ENCODE measurements around the gene CDH18.

Gene CDH18

DNA sequence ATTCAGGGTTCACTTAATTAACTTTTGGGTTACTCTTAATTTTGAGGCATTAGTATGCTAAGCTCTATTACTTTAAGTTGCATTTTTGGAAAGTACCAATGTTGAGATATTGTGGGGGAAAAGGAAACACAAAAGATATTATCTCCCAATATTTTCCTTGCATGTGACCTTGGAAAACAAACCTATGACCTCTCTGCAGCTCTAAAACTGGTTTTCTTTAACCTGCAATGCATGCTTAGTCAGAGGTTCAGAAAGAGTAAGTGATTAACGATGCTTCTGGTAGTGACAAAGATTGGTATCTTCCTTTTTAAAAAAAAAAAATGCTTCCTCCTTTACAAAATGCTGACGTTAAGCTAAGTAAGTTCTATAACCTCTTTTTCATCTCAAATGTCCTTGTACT, 44.9 kb upstream of the CDH18 start:
- ATAC-seq: no peak

DNA sequence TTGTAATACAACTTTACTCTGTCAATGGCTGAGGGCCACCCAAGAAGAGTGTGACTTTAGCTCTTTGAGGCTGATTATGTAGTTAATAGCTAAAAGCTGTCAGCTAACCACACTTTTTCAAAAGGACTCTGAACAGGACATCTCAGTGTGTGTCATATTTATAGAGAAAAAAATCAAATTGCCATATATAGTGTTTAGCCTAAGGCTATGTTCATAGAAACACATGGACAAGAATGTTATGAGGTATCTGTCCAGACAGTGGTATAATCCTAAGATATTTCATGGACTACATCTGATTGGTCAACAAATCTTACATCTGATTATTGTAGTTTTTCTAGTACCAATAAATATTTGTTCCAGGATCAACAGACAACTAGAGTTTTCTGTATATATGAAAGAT, 42.1 kb upstream of the CDH18 start:
- ATAC-seq: no peak
- TF ChIP-seq, protein P1, sequence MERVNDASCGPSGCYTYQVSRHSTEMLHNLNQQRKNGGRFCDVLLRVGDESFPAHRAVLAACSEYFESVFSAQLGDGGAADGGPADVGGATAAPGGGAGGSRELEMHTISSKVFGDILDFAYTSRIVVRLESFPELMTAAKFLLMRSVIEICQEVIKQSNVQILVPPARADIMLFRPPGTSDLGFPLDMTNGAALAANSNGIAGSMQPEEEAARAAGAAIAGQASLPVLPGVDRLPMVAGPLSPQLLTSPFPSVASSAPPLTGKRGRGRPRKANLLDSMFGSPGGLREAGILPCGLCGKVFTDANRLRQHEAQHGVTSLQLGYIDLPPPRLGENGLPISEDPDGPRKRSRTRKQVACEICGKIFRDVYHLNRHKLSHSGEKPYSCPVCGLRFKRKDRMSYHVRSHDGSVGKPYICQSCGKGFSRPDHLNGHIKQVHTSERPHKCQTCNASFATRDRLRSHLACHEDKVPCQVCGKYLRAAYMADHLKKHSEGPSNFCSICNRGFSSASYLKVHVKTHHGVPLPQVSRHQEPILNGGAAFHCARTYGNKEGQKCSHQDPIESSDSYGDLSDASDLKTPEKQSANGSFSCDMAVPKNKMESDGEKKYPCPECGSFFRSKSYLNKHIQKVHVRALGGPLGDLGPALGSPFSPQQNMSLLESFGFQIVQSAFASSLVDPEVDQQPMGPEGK (CRISPR knock-in tag; IDR thresholded peaks at IDR 0.05; ENCODE audit: borderline replicate concordance): no peak
- TF ChIP-seq BACH2 (CRISPR knock-in tag; IDR thresholded peaks at IDR 0.05; ENCODE audit: borderline replicate concordance) (no peak), ZFP3 (CRISPR knock-in tag; IDR thresholded peaks at IDR 0.05) (no peak), SNAI2 (CRISPR knock-in tag; IDR thresholded peaks at IDR 0.05) (no peak), OSR1 (CRISPR knock-in tag; IDR thresholded peaks at IDR 0.05) (no peak), GLIS3 (CRISPR knock-in tag; IDR thresholded peaks at IDR 0.05) (no peak), ZNF565 (CRISPR knock-in tag; conservative IDR thresholded peaks at IDR 0.05; ENCODE audit: low read depth) (no peak), CSDC2 (CRISPR knock-in tag; IDR thresholded peaks at IDR 0.05) (no peak), ESRRG (CRISPR knock-in tag; IDR thresholded peaks at IDR 0.05) (no peak), ZNF70 (CRISPR knock-in tag; IDR thresholded peaks at IDR 0.05) (no peak), ISL1 (CRISPR knock-in tag; IDR thresholded peaks at IDR 0.05) (no peak)
- TF ChIP-seq, protein P2, sequence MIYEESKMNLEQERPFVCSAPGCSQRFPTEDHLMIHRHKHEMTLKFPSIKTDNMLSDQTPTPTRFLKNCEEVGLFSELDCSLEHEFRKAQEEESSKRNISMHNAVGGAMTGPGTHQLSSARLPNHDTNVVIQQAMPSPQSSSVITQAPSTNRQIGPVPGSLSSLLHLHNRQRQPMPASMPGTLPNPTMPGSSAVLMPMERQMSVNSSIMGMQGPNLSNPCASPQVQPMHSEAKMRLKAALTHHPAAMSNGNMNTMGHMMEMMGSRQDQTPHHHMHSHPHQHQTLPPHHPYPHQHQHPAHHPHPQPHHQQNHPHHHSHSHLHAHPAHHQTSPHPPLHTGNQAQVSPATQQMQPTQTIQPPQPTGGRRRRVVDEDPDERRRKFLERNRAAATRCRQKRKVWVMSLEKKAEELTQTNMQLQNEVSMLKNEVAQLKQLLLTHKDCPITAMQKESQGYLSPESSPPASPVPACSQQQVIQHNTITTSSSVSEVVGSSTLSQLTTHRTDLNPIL (CRISPR knock-in tag; IDR thresholded peaks at IDR 0.05; ENCODE audit: low read depth): no peak
- TF ChIP-seq, protein P3, sequence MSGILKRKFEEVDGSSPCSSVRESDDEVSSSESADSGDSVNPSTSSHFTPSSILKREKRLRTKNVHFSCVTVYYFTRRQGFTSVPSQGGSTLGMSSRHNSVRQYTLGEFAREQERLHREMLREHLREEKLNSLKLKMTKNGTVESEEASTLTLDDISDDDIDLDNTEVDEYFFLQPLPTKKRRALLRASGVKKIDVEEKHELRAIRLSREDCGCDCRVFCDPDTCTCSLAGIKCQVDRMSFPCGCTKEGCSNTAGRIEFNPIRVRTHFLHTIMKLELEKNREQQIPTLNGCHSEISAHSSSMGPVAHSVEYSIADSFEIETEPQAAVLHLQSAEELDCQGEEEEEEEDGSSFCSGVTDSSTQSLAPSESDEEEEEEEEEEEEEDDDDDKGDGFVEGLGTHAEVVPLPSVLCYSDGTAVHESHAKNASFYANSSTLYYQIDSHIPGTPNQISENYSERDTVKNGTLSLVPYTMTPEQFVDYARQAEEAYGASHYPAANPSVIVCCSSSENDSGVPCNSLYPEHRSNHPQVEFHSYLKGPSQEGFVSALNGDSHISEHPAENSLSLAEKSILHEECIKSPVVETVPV (CRISPR knock-in tag; IDR thresholded peaks at IDR 0.05): no peak

More for the DNA sequence above, 44.9 kb upstream of the CDH18 start:
- TF ChIP-seq, protein P4, sequence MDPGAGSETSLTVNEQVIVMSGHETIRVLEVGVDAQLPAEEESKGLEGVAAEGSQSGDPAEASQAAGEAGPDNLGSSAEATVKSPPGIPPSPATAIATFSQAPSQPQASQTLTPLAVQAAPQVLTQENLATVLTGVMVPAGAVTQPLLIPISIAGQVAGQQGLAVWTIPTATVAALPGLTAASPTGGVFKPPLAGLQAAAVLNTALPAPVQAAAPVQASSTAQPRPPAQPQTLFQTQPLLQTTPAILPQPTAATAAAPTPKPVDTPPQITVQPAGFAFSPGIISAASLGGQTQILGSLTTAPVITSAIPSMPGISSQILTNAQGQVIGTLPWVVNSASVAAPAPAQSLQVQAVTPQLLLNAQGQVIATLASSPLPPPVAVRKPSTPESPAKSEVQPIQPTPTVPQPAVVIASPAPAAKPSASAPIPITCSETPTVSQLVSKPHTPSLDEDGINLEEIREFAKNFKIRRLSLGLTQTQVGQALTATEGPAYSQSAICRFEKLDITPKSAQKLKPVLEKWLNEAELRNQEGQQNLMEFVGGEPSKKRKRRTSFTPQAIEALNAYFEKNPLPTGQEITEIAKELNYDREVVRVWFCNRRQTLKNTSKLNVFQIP (CRISPR knock-in tag; IDR thresholded peaks at IDR 0.05; ENCODE audit: borderline replicate concordance, low read depth): no peak
- TF ChIP-seq, protein P5, sequence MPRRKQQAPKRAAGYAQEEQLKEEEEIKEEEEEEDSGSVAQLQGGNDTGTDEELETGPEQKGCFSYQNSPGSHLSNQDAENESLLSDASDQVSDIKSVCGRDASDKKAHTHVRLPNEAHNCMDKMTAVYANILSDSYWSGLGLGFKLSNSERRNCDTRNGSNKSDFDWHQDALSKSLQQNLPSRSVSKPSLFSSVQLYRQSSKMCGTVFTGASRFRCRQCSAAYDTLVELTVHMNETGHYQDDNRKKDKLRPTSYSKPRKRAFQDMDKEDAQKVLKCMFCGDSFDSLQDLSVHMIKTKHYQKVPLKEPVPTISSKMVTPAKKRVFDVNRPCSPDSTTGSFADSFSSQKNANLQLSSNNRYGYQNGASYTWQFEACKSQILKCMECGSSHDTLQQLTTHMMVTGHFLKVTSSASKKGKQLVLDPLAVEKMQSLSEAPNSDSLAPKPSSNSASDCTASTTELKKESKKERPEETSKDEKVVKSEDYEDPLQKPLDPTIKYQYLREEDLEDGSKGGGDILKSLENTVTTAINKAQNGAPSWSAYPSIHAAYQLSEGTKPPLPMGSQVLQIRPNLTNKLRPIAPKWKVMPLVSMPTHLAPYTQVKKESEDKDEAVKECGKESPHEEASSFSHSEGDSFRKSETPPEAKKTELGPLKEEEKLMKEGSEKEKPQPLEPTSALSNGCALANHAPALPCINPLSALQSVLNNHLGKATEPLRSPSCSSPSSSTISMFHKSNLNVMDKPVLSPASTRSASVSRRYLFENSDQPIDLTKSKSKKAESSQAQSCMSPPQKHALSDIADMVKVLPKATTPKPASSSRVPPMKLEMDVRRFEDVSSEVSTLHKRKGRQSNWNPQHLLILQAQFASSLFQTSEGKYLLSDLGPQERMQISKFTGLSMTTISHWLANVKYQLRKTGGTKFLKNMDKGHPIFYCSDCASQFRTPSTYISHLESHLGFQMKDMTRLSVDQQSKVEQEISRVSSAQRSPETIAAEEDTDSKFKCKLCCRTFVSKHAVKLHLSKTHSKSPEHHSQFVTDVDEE (CRISPR knock-in tag; IDR thresholded peaks at IDR 0.05): no peak
- TF ChIP-seq ZFP30 (CRISPR knock-in tag; IDR thresholded peaks at IDR 0.05) (no peak), ZC3H10 (CRISPR knock-in tag; IDR thresholded peaks at IDR 0.05) (no peak), ESRRG (CRISPR knock-in tag; IDR thresholded peaks at IDR 0.05) (no peak), SNAI2 (CRISPR knock-in tag; IDR thresholded peaks at IDR 0.05) (no peak), CSDC2 (CRISPR knock-in tag; IDR thresholded peaks at IDR 0.05) (no peak), ZNF8 (CRISPR knock-in tag; IDR thresholded peaks at IDR 0.05) (no peak), ISL1 (CRISPR knock-in tag; IDR thresholded peaks at IDR 0.05) (no peak), ARNTL (CRISPR knock-in tag; IDR thresholded peaks at IDR 0.05; ENCODE audit: borderline replicate concordance, low read depth) (no peak), ZFP3 (CRISPR knock-in tag; IDR thresholded peaks at IDR 0.05) (no peak), BACH2 (CRISPR knock-in tag; IDR thresholded peaks at IDR 0.05; ENCODE audit: borderline replicate concordance) (no peak), GLIS3 (CRISPR knock-in tag; IDR thresholded peaks at IDR 0.05) (no peak), RARB (CRISPR knock-in tag; IDR thresholded peaks at IDR 0.05) (no peak), PPARA (CRISPR knock-in tag; IDR thresholded peaks at IDR 0.05; ENCODE audit: borderline replicate concordance) (no peak), TCF4 (CRISPR knock-in tag; IDR thresholded peaks at IDR 0.05; ENCODE audit: borderline replicate concordance) (no peak)
- TF ChIP-seq, protein P1 (CRISPR knock-in tag; IDR thresholded peaks at IDR 0.05; ENCODE audit: borderline replicate concordance): no peak
- TF ChIP-seq, protein P3 (CRISPR knock-in tag; IDR thresholded peaks at IDR 0.05): no peak
- TF ChIP-seq, protein P2 (CRISPR knock-in tag; IDR thresholded peaks at IDR 0.05; ENCODE audit: low read depth): no peak

Data from SK-N-SH treated with all-trans-retinoic acid at 6 μM for 48 hours (cell line).